GM12891 (cell line): ENCODE results near the gene PPP2R1B.

Experiments
- PAX5 ChIP-seq: IDR thresholded peaks from 2 replicates; pipeline ENCODE4 v1.6.1; 2011; ENCODE audit warnings: low read length, moderate library complexity, mild to moderate bottlenecking; ENCODE audit not compliant: insufficient read depth, severe bottlenecking
- POLR2A ChIP-seq: IDR thresholded peaks from 2 replicates; pipeline ENCODE4 v1.6.1; 2011; ENCODE audit warnings: low read depth, low read length, control low read depth
- POLR2AphosphoS5 ChIP-seq: IDR thresholded peaks from 2 replicates; pipeline ENCODE4 v1.6.1; 2011; ENCODE audit warnings: low read depth, low read length, control low read depth
- POU2F2 ChIP-seq: IDR thresholded peaks from 2 replicates; pipeline ENCODE4 v1.6.1; 2011; ENCODE audit warnings: low read depth, mild to moderate bottlenecking, control low read depth, low read length, moderate library complexity
- SPI1 ChIP-seq: IDR thresholded peaks from 2 replicates; pipeline ENCODE4 v1.6.1; 2011; ENCODE audit warnings: low read depth, low read length, control low read depth
- TAF1 ChIP-seq: IDR thresholded peaks from 2 replicates; pipeline ENCODE4 v1.6.1; 2011; ENCODE audit warnings: low read depth, low read length, control low read depth

DNA sequence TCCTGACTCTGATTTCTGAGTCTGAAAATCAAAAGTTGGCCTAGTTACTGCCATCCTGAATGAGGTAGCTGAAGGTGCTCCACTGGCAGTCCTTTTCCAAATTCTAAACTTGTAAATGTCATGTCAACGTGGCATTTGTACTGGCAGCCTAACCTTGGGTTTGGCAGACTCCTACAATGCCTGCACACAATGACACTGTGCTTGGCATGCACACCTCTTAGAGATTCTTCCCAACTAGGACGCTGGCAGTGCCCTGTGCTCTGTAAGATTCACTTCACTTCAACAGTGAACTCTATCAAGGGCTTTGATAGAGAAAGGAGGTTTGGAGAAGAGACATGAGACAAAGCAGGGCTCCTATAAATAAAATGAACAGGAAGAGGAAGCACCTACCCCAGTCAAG is 21.9 kb upstream of the PPP2R1B start:
- TF ChIP-seq POLR2A (no peak), POLR2AphosphoS5 (no peak), TAF1 (no peak), POU2F2 (no peak), SPI1 (no peak), PAX5 (no peak)
